GM23338 (cell line): ENCODE results near the gene ZEB2. TPM values are rescaled to one million over a fixed set of nuclear protein-coding genes. Genes with fewer than 3 reads are reported as not detected.

Source experiments
- ATAC-seq: fragments of 200-7000 bp; cut with Tn5 transposase; 3 replicates; pipeline ENCODE4 v1.9.1; 2020
- DNase-seq: peaks from one replicate; pipeline ENCODE4 v3.0.0-alpha.2; 2015; ENCODE audit warnings: low spot score
- H2AFZ ChIP-seq: fragments of 200-600 bp; sonication (generic); 2 replicates; pipeline ENCODE4 v1.8.0; 2016; ENCODE audit warnings: antibody characterized with exemption, mild to moderate bottlenecking, moderate library complexity
- H3F3A ChIP-seq: fragments of 200-600 bp; sonication (generic); replicated peaks from 2 replicates; pipeline ENCODE4 v1.8.0; 2017; ENCODE audit warnings: antibody characterized with exemption, mixed run types, low read depth
- H3K27ac ChIP-seq: fragments of 200-600 bp; sonication (generic); 2 replicates; pipeline ENCODE4 v1.6.1; 2016; ENCODE audit warnings: low read depth
- H3K27me3 ChIP-seq: fragments of 200-600 bp; sonication (generic); 2 replicates; pipeline ENCODE4 v1.8.0; 2016; ENCODE audit warnings: mild to moderate bottlenecking, mixed run types, moderate library complexity; ENCODE audit not compliant: insufficient read depth
- H3K36me3 ChIP-seq: fragments of 200-600 bp; sonication (generic); 2 replicates; pipeline ENCODE4 v1.8.0; 2016; ENCODE audit warnings: mild to moderate bottlenecking; ENCODE audit not compliant: insufficient read depth
- H3K4me1 ChIP-seq: fragments of 200-600 bp; sonication (generic); 2 replicates; pipeline ENCODE4 v1.8.0; 2016; ENCODE audit warnings: mild to moderate bottlenecking, moderate library complexity; ENCODE audit not compliant: insufficient read depth
- H3K4me2 ChIP-seq: fragments of 200-600 bp; sonication (generic); 2 replicates; pipeline ENCODE4 v1.7.1; 2017; ENCODE audit warnings: mixed run types
- H3K4me3 ChIP-seq: fragments of 200-600 bp; sonication (generic); 2 replicates; pipeline ENCODE4 v1.6.1; 2016; ENCODE audit warnings: mixed run types
- H3K79me2 ChIP-seq: fragments of 200-600 bp; sonication (generic); replicated peaks from 2 replicates; pipeline ENCODE4 v1.8.0; 2017; ENCODE audit warnings: mild to moderate bottlenecking; ENCODE audit not compliant: insufficient read depth
- H3K9me2 ChIP-seq: fragments of 200-600 bp; sonication (generic); 2 replicates; pipeline ENCODE4 v1.8.0; 2017; ENCODE audit not compliant: insufficient read depth
- H4K20me1 ChIP-seq: fragments of 200-600 bp; sonication (generic); replicated peaks from 2 replicates; pipeline ENCODE4 v1.8.0; 2017; ENCODE audit warnings: mild to moderate bottlenecking; ENCODE audit not compliant: insufficient read depth
- H3K27ac Mint-ChIP-seq: 2 replicates; pipeline ENCODE4 v1.8.0; 2020; ENCODE audit warnings: inconsistent platforms, mild to moderate bottlenecking, moderate library complexity, mixed read lengths
- H3K27me3 Mint-ChIP-seq: 3 replicates; pipeline ENCODE4 v1.8.0; 2022; ENCODE audit warnings: low read depth, mild to moderate bottlenecking, moderate library complexity, mixed read lengths, inconsistent platforms; ENCODE audit not compliant: insufficient read depth, poor library complexity
- H3K36me3 Mint-ChIP-seq: 3 replicates; pipeline ENCODE4 v1.8.0; 2021; ENCODE audit warnings: low read depth, mild to moderate bottlenecking, inconsistent platforms, moderate library complexity, mixed read lengths
- H3K4me1 Mint-ChIP-seq: 3 replicates; pipeline ENCODE4 v1.8.0; 2020; ENCODE audit warnings: mild to moderate bottlenecking, inconsistent platforms, mixed read lengths
- H3K4me3 Mint-ChIP-seq: 3 replicates; pipeline ENCODE4 v1.8.0; 2021; ENCODE audit warnings: moderate library complexity, mild to moderate bottlenecking, inconsistent platforms, mixed read lengths
- H3K9me3 Mint-ChIP-seq: 3 replicates; pipeline ENCODE4 v1.8.0; 2020; ENCODE audit warnings: moderate library complexity, mild to moderate bottlenecking, inconsistent platforms, mixed read lengths
- CREB1 ChIP-seq: fragments of 250-450 bp; sonication (Bioruptor Pico); IDR thresholded peaks from 2 replicates; pipeline ENCODE4 v1.5.0; 2020; ENCODE audit warnings: low read depth, mild to moderate bottlenecking, moderate library complexity
- EZH2 ChIP-seq: fragments of 200-600 bp; sonication (generic); IDR thresholded peaks from one replicate; pipeline ENCODE4 v1.8.0; 2017; ENCODE audit warnings: antibody characterized with exemption, mild to moderate bottlenecking, low read depth; ENCODE audit not compliant: unreplicated experiment
- EZH2phosphoT487 ChIP-seq: fragments of 200-600 bp; sonication (generic); IDR thresholded peaks from one replicate; pipeline ENCODE4 v1.8.1; 2018; ENCODE audit warnings: antibody characterized with exemption; ENCODE audit not compliant: unreplicated experiment
- JUNB ChIP-seq: IDR thresholded peaks from one replicate; pipeline ENCODE4 v1.6.1; 2016; ENCODE audit warnings: antibody characterized with exemption; ENCODE audit not compliant: unreplicated experiment
- NANOG ChIP-seq: IDR thresholded peaks from 2 replicates; pipeline ENCODE4 v1.6.1; 2016; ENCODE audit warnings: antibody characterized with exemption, borderline replicate concordance
- POLR2AphosphoS5 ChIP-seq: IDR thresholded peaks from 2 replicates; pipeline ENCODE4 v1.6.1; 2016; ENCODE audit warnings: antibody characterized with exemption, low read depth
- REST ChIP-seq: IDR thresholded peaks from one replicate; pipeline ENCODE4 v1.6.1; 2018; ENCODE audit warnings: antibody characterized with exemption; ENCODE audit not compliant: unreplicated experiment
- STAT1 ChIP-seq: IDR thresholded peaks from one replicate; pipeline ENCODE4 v1.6.1; 2016; ENCODE audit warnings: antibody characterized with exemption; ENCODE audit not compliant: unreplicated experiment
- ZNF114 ChIP-seq: fragments of 250-450 bp; sonication (Bioruptor Pico); IDR thresholded peaks from 2 replicates; pipeline ENCODE4 v1.5.0; 2020; ENCODE audit warnings: mild to moderate bottlenecking, moderate library complexity
- ZNF331 ChIP-seq: fragments of 250-450 bp; sonication (Bioruptor Pico); IDR thresholded peaks from 2 replicates; pipeline ENCODE4 v1.5.0; 2020; ENCODE audit warnings: low read depth, mild to moderate bottlenecking, moderate library complexity
- ZNF462 ChIP-seq: fragments of 250-450 bp; sonication (Bioruptor Pico); IDR thresholded peaks from 2 replicates; pipeline ENCODE4 v1.5.0; 2020; ENCODE audit warnings: mild to moderate bottlenecking, moderate library complexity
- polyA plus RNA-seq: library from polyadenylated mRNA; unstranded; fragments of >200 nt; fragmentation: Nextera tagmentation; extraction: Ambion mirVana; gene quantifications from 2 replicates; pipeline ENCODE4 v1.2.1, GENCODE V29; 2016
- total RNA-seq: library from RNA; depleted of rRNA; stranded (reverse); fragments of >200 nt; shearing (Covaris generic); gene quantifications from 2 replicates; pipeline ENCODE4 v1.2.3, GENCODE V29; 2014
- TF ChIP-seq, protein P1 (sequence below), 2 experiments: fragments of 200-600 bp in 1 of 2; sonication (generic) in 1 of 2; conservative IDR thresholded peaks; 2 replicates each; pipeline versions ENCODE4 v1.5.1 to v1.6.1; 2016 to 2017; ENCODE audit warnings: antibody characterized with exemption in 2 of 2, low read depth in 2 of 2, mild to moderate bottlenecking in 2 of 2, moderate library complexity in 1 of 2
- TF ChIP-seq, protein P2 (sequence below): IDR thresholded peaks from 2 replicates; pipeline ENCODE4 v1.6.1; 2016; ENCODE audit warnings: antibody characterized with exemption

Gene ZEB2
- total and polyA plus RNA-seq, 2 experiments from 2014 or later, result 0.45 TPM; not detected in 1

DNA sequence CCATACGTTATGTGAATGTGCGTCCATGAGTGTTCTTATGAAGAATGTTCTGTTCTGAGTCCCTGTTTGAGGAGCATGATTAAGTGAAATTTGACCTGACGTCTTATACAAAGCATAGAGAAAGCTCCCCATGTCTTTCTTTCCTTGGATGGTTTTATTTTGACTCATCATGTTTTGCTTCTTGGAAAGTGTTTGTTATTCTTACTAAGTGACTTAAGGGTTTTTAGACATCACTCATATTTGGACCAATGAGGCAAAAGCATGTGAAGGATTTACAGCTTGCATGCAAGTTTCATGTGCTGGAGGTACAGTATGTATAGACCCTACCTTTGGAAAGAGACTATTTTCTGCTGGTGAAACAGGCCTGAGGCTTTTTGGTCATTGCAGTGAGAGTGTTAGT lies 33.5 kb upstream of the ZEB2 start:
- DNase-seq, result no peak
- H3K9me2 ChIP-seq, result no peaks in the 10 kb centered on the region
- H3K79me2 ChIP-seq, result no peaks in the 10 kb centered on the region
- no peaks in the 10 kb centered on the region for H3K27me3 ChIP-seq
- H4K20me1 ChIP-seq, result no peaks in the 10 kb centered on the region
- Mint-ChIP-seq H3K9me3 (no peaks in the 10 kb centered on the region), H3K27me3 (peaks cover 3% of the 10 kb centered on the region), H3K4me1 (peaks cover 20% of the 10 kb centered on the region), H3K36me3 (no peaks in the 10 kb centered on the region), H3K4me3 (no peak overlapping the region), H3K27ac (no peak overlapping the region; the same call in 1 of the 2 replicates)
- no peak overlapping the region for H3K27ac ChIP-seq
- no peak overlapping the region for H3K4me3 ChIP-seq
- ATAC-seq, result no peak
- no peaks in the 10 kb centered on the region for H3F3A ChIP-seq
- H3K4me1 ChIP-seq, result peaks cover 18% of the 10 kb centered on the region
- H3K4me2 ChIP-seq, result 0 out of 2 replicates have a peak overlapping the region, but pooled peaks have one; percentile 11
- TF ChIP-seq, protein P1, sequence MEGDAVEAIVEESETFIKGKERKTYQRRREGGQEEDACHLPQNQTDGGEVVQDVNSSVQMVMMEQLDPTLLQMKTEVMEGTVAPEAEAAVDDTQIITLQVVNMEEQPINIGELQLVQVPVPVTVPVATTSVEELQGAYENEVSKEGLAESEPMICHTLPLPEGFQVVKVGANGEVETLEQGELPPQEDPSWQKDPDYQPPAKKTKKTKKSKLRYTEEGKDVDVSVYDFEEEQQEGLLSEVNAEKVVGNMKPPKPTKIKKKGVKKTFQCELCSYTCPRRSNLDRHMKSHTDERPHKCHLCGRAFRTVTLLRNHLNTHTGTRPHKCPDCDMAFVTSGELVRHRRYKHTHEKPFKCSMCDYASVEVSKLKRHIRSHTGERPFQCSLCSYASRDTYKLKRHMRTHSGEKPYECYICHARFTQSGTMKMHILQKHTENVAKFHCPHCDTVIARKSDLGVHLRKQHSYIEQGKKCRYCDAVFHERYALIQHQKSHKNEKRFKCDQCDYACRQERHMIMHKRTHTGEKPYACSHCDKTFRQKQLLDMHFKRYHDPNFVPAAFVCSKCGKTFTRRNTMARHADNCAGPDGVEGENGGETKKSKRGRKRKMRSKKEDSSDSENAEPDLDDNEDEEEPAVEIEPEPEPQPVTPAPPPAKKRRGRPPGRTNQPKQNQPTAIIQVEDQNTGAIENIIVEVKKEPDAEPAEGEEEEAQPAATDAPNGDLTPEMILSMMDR (conservative IDR thresholded peaks at IDR 0.05; ENCODE audit: low read depth in 2 of 2), result no peak
- TF ChIP-seq ZNF114 (CRISPR knock-in tag), result no peak
- TF ChIP-seq EZH2phosphoT487, result no peak
- TF ChIP-seq, protein P2, sequence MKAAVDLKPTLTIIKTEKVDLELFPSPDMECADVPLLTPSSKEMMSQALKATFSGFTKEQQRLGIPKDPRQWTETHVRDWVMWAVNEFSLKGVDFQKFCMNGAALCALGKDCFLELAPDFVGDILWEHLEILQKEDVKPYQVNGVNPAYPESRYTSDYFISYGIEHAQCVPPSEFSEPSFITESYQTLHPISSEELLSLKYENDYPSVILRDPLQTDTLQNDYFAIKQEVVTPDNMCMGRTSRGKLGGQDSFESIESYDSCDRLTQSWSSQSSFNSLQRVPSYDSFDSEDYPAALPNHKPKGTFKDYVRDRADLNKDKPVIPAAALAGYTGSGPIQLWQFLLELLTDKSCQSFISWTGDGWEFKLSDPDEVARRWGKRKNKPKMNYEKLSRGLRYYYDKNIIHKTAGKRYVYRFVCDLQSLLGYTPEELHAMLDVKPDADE, result no peak
- TF ChIP-seq STAT1, result no peak
- no peak for TF ChIP-seq ZNF331
- TF ChIP-seq ZNF462, result no peak
- TF ChIP-seq POLR2AphosphoS5, result no peak
- TF ChIP-seq REST, result no peak
- TF ChIP-seq EZH2, result no peak
- no peak for TF ChIP-seq CREB1 (CRISPR knock-in tag)
- TF ChIP-seq NANOG, result no peak
- no peak for TF ChIP-seq JUNB
- H2AFZ ChIP-seq, result no peak overlapping the region
- no peaks in the 10 kb centered on the region for H3K36me3 ChIP-seq
